ENCODE data around the gene RNF175. TPM values are rescaled to one million over a fixed set of nuclear protein-coding genes. Genes with fewer than 3 reads are reported as not detected.

Gene RNF175
- not detected in 2 replicates for total RNA-seq (2021)
- not detected for Bru-seq, nascent RNA
- percentile 4 among the genes with signal in this experiment for BruChase-seq, experiment 1, labeled RNA remaining after a 2-hour chase
- BruChase-seq, experiment 2, labeled RNA remaining after a 6-hour chase = percentile 2 among the genes with signal in this experiment
- long read RNA-seq = 0 reads

DNA sequence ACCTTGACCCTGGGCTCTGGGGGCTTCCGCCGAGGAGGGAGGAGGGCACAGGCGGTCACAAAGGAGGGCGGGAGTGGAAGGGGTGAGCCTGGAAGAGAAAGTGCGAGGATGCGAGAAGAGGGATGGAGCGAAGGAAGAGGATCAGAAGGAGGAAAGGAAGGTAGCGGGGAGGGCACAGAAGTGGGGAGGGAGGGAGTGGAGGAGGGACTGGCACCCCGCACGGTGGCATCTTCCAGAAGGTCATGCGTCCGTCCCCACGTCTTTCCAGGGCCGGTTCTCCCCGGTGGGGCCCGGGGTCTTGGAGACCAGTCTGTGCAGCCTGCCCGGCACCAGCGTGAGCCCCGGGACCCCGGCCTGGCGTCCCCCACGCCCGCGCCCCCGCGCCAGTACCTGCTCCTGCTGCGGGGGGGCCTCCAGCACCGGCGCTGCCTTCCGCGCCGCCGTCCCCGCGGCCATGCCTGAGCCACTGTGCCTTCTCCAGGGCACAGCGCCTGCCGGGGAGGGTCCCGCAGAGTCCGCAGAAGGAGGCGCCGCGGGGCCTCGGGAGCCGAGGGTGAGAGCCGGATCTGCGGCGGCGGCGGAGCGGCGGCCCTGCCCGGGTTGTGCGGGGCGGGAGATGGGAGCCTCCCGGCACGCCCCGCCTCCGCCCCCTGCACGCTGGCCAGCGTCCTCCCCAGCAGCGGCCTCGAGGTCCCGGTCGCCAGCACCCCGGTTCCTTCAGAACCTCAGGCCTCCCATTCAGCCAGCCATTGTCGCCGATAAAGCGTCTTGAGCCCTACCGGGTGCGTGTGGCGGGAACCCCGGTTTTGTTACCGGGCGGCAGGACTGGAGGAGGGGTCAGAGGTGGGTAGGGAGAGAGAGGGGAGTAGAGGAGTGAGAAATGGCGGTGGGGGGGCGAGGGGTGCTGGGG, at the start of gene RNF175:
RNF175 (minus strand) TSS at position 618 of the 910 bp plus-strand sequence; CDS start at position 456, 162 bp downstream.
- Histone ChIP-seq H3K4me1 (replicated peaks; ENCODE audit: insufficient read depth) (no peaks in the 10 kb centered on the region), H3K9me2 (ENCODE audit: insufficient read depth) (no peaks in the 10 kb centered on the region), H3K4me2 (no peak within 1 kb of the TSS), H3K27ac (no peak within 1 kb of the TSS), H3K27me3 (ENCODE audit: insufficient read depth, low read depth) (no peaks in the 10 kb centered on the region), H3K36me3 (ENCODE audit: low read depth) (no peaks in the 10 kb centered on the region), H2AFZ (no peak within 1 kb of the TSS), H4K20me1 (ENCODE audit: insufficient read depth) (no peaks in the 10 kb centered on the region), H3K4me3 (no peak within 1 kb of the TSS), H3K9me3 (ENCODE audit: insufficient read depth, low read depth) (no peaks in the 10 kb centered on the region), H3F3A (ENCODE audit: insufficient read depth, low read depth) (no peaks in the 10 kb centered on the region), H3K79me2 (ENCODE audit: low read depth) (no peaks in the 10 kb centered on the region)
- no TSS peak for BruUV-seq (replicated peaks)
- no peak for TF ChIP-seq EZH2 (IDR thresholded peaks at IDR 0.05; ENCODE audit: low read depth)
- TF ChIP-seq, protein P1, sequence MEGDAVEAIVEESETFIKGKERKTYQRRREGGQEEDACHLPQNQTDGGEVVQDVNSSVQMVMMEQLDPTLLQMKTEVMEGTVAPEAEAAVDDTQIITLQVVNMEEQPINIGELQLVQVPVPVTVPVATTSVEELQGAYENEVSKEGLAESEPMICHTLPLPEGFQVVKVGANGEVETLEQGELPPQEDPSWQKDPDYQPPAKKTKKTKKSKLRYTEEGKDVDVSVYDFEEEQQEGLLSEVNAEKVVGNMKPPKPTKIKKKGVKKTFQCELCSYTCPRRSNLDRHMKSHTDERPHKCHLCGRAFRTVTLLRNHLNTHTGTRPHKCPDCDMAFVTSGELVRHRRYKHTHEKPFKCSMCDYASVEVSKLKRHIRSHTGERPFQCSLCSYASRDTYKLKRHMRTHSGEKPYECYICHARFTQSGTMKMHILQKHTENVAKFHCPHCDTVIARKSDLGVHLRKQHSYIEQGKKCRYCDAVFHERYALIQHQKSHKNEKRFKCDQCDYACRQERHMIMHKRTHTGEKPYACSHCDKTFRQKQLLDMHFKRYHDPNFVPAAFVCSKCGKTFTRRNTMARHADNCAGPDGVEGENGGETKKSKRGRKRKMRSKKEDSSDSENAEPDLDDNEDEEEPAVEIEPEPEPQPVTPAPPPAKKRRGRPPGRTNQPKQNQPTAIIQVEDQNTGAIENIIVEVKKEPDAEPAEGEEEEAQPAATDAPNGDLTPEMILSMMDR (conservative IDR thresholded peaks at IDR 0.05) = no peak
- no peak for DNase-seq
- ChIA-PET POLR2A (ENCODE audit: unreplicated experiment) (no interaction called here), CTCF (no interaction called here)
- intact Hi-C loops (cut with micrococcal nuclease; ENCODE audit: unreplicated experiment) = no loop called here

DNA sequence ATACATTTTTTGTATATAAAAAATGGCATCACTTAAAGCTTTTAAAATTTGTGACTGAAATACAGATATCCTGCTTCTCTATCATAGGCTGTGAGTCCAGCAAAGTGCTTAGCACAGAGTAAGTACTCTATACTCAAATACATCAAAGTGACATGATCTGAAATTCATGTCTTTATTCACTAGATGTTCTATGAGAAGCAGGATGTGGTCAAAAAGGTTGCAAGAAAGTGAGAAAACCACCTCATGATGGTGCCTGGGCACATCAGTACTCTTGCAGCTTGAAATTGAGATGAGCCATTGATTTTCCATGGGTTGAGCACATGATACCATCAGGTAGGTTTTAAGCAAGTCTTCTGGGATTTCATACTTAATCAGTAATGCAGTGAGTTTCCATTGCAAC, 49.5 kb upstream of the RNF175 start:
- Histone ChIP-seq H3K4me2 (no peak overlapping the region), H3K4me3 (no peak overlapping the region), H4K20me1 (ENCODE audit: insufficient read depth) (no peaks in the 10 kb centered on the region), H3K27ac (no peak overlapping the region), H3K9me2 (ENCODE audit: insufficient read depth) (no peaks in the 10 kb centered on the region), H3K9me3 (ENCODE audit: insufficient read depth, low read depth) (no peaks in the 10 kb centered on the region), H3F3A (ENCODE audit: insufficient read depth, low read depth) (no peaks in the 10 kb centered on the region), H3K79me2 (ENCODE audit: low read depth) (no peaks in the 10 kb centered on the region), H3K36me3 (ENCODE audit: low read depth) (no peaks in the 10 kb centered on the region), H2AFZ (no peak overlapping the region), H3K27me3 (ENCODE audit: insufficient read depth, low read depth) (no peaks in the 10 kb centered on the region), H3K4me1 (replicated peaks; ENCODE audit: insufficient read depth) (no peaks in the 10 kb centered on the region)
- TF ChIP-seq EZH2 (IDR thresholded peaks at IDR 0.05; ENCODE audit: low read depth) = no peak
- TF ChIP-seq, protein P1 (conservative IDR thresholded peaks at IDR 0.05) = no peak
- CTCF ChIA-PET = no interaction called here
- DNase-seq = no peak
- POLR2A ChIA-PET (ENCODE audit: unreplicated experiment) = no interaction called here
- intact Hi-C loops (cut with micrococcal nuclease; ENCODE audit: unreplicated experiment) = no loop called here
- BruUV-seq (replicated peaks) = no TSS peak

DNA sequence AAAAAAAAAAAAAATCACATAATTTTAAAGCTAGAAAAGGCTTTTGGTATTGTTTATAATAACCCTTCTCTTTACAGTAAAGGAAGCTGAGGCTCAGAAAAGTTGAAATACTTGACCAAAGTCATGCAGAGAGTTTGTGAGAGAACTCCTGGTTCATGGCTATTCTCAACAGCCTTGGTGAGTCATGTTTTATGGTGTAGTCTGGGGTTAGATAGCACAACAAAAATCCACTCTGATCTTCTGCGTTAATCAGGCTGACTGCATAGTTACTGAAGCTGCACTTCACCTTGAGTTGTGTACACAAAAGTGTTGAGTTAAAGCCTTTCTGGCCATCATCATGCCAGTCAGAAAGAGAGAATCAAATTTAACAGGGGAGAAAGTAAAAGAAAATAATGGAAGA, 48.4 kb upstream of the RNF175 start:
- ChIA-PET POLR2A (ENCODE audit: unreplicated experiment) (no interaction called here), CTCF (no interaction called here)
- Histone ChIP-seq H3K27ac (no peak overlapping the region), H2AFZ (no peak overlapping the region), H3K36me3 (ENCODE audit: low read depth) (no peaks in the 10 kb centered on the region), H3K9me2 (ENCODE audit: insufficient read depth) (no peaks in the 10 kb centered on the region), H3K4me1 (replicated peaks; ENCODE audit: insufficient read depth) (no peaks in the 10 kb centered on the region), H3K9me3 (ENCODE audit: insufficient read depth, low read depth) (no peaks in the 10 kb centered on the region), H3K4me2 (no peak overlapping the region), H3K79me2 (ENCODE audit: low read depth) (no peaks in the 10 kb centered on the region), H3K4me3 (no peak overlapping the region), H3K27me3 (ENCODE audit: insufficient read depth, low read depth) (no peaks in the 10 kb centered on the region), H4K20me1 (ENCODE audit: insufficient read depth) (no peaks in the 10 kb centered on the region), H3F3A (ENCODE audit: insufficient read depth, low read depth) (no peaks in the 10 kb centered on the region)
- TF ChIP-seq, protein P1 (conservative IDR thresholded peaks at IDR 0.05) = no peak
- no peak for TF ChIP-seq EZH2 (IDR thresholded peaks at IDR 0.05; ENCODE audit: low read depth)
- BruUV-seq (replicated peaks) = no TSS peak
- DNase-seq = no peak
- intact Hi-C loops (cut with micrococcal nuclease; ENCODE audit: unreplicated experiment) = no loop called here
